H1 (cell line): Measurements from ENCODE around the gene TMPRSS13.

Source experiments
- GABPA ChIP-seq: IDR thresholded peaks from 2 replicates; pipeline ENCODE4 v1.6.1; 2011; ENCODE audit warnings: mild to moderate bottlenecking, low read length, moderate library complexity, borderline replicate concordance; ENCODE audit not compliant: insufficient read depth
- TF ChIP-seq, protein P1 (sequence below), 3 experiments: IDR thresholded peaks; 1 replicate in 2 of 3; 2 replicates in 1 of 3; pipeline versions ENCODE4 v1.5.1 to v1.6.1; 2011; ENCODE audit warnings: low read length in 3 of 3, mild to moderate bottlenecking in 3 of 3, inconsistent platforms in 2 of 3, low read depth in 1 of 3, moderate library complexity in 1 of 3; ENCODE audit not compliant: insufficient read depth in 1 of 3; ENCODE audit errors: control extremely low read depth in 1 of 3

DNA sequence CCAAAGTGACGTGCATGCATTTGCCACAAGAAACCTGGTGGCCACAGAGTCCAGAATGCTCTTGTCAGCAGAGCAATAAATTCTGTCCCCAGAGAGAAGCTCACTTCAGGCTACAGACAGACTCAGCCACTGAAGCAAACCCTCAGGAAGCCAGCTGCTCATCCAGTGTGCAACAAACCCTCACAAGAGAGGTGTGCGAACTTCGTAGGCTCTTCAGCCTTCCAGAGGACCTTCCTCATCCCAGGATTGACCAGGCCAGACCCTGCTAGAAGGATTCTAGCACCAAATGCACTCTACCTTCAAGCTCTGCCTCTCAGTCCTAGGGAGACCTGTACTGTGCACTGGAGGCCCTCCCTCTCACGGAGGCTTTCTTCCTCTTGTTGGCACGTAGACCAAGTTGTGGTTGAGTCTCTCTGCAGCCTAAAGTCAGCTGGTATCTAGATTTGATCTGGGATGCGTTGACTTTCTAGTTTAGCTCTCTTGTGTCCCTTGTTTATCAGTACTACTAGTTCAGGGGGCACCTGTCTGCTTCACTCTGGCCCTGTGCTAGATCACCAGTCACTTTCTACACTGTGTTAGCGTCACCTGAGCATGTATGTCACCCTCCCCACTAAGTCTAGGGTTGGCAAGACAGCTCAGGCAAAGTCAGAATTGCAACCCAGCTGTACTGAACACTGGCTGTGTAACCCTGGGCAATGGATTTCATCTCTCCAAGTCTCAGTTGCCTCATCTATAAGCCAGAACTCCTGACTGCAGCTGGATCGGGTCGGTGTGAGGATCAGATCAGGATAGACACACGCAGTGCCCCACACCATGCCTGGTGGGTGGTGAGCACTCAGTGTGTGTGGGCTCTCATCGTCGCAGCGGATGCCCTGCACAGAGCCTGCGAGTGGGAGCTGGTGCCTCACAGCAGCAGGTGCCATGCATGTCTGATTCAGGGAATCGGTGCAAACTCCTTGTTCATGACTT, 22.1 kb upstream of the TMPRSS13 start:
- TF ChIP-seq, protein P1, sequence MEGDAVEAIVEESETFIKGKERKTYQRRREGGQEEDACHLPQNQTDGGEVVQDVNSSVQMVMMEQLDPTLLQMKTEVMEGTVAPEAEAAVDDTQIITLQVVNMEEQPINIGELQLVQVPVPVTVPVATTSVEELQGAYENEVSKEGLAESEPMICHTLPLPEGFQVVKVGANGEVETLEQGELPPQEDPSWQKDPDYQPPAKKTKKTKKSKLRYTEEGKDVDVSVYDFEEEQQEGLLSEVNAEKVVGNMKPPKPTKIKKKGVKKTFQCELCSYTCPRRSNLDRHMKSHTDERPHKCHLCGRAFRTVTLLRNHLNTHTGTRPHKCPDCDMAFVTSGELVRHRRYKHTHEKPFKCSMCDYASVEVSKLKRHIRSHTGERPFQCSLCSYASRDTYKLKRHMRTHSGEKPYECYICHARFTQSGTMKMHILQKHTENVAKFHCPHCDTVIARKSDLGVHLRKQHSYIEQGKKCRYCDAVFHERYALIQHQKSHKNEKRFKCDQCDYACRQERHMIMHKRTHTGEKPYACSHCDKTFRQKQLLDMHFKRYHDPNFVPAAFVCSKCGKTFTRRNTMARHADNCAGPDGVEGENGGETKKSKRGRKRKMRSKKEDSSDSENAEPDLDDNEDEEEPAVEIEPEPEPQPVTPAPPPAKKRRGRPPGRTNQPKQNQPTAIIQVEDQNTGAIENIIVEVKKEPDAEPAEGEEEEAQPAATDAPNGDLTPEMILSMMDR (IDR thresholded peaks at IDR 0.05; ENCODE audit: control extremely low read depth in 1 of 3, insufficient read depth in 1 of 3, low read depth in 1 of 3, low read length in 3 of 3) = no peak
- TF ChIP-seq GABPA = no peak
